Spinal cord (tissue), 10 donors: ENCODE data around the gene KLK15. TPM values are rescaled to one million over a fixed set of nuclear protein-coding genes. Genes with fewer than 3 reads are reported as not detected.
A peak's percentile ranks its signal among the peaks of the same experiment; 100 is the strongest.

Source experiments
- DNase-seq, 6 donors: peaks; one replicate each; pipeline versions ENCODE4 v3.0.0 to v3.0.0-alpha.2; 2013 to 2015; ENCODE audit warnings: low spot score in 6 of 6, low read depth in 4 of 6
- H3K27ac ChIP-seq: one replicate; pipeline ENCODE4 v1.5.1; 2013; ENCODE audit warnings: low read depth, low read length, control low read depth
- H3K27me3 ChIP-seq: one replicate; pipeline ENCODE4 v1.6.1; 2013; ENCODE audit warnings: low read length; ENCODE audit not compliant: control insufficient read depth, insufficient read depth
- H3K36me3 ChIP-seq: one replicate; pipeline ENCODE4 v1.6.1; 2013; ENCODE audit warnings: low read length; ENCODE audit not compliant: control insufficient read depth, insufficient read depth
- H3K4me1 ChIP-seq: one replicate; pipeline ENCODE4 v1.6.1; 2013; ENCODE audit warnings: low read length; ENCODE audit not compliant: control insufficient read depth, insufficient read depth
- H3K4me3 ChIP-seq: one replicate; pipeline ENCODE4 v1.5.1; 2013; ENCODE audit warnings: low read depth, low read length, control low read depth
- H3K9me3 ChIP-seq: one replicate; pipeline ENCODE4 v1.6.1; 2013; ENCODE audit warnings: low read length; ENCODE audit not compliant: control insufficient read depth, insufficient read depth
- WGBS: methylation state at CpG from one replicate; pipeline ENCODE4 v1.1.5; 2013; ENCODE audit warnings: missing lambda C conversion rate; ENCODE audit not compliant: insufficient coverage; 5-methylcytosine and 5-hydroxymethylcytosine counted together
- polyA plus RNA-seq, 2 donors: library from polyadenylated mRNA; unstranded; fragments of 120-200 nt; gene quantifications; one replicate each; pipeline ENCODE4 v1.2.1, GENCODE V29; 2013; ENCODE audit not compliant: insufficient read length in 2 of 2
- total RNA-seq, 2 donors: library from RNA; depleted of rRNA in 1 of 2; stranded (reverse); fragments of 120-200 nt in 1 of 2; fragments of >200 nt in 1 of 2; gene quantifications; one replicate each; pipeline versions ENCODE4 v1.2.3 to v1.2.4, GENCODE V29; 2013 to 2014
- donor health status: healthy.

KLK15 gene
- total and polyA plus RNA-seq, 4 donors: not detected

DNA sequence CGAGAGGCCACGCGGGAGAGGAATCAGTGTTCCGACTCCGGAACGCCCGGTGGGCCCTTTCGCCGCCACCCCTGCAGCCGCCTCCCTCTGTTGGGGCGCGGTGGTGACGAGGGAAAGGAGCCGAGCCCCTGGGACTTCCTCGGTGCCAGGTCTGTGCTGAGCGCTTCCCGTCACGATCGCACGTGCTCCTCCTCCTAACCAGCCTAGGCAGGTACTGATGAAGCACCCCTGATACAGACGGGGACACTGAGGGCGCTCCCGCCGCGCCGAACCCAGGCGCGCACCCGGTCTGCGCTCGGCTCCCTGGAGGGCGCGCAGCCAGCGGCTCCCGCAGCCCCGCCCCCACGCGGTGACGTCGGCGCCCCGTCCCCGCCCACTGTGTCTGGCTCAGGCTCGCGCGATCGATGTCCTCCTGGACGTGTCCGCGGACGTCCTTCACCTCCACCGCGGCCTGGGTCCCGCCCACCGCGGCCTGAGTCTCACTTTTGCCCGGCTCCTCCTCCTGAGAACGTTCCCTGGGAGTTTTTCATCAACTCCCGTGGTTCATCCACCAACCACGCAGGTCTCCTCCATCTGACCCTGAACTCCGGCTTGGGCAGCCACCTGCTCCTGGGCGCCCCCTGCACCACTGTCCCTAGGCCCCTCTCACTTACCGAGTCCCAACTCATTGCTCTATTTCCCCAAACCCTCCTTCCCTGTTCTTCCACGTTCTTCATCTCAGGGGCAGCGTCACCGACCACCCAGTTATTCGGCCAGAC, 2.6 kb upstream of the KLK15 start:
- peak; percentile 26 to 86 (median 40) for DNase-seq
- Histone ChIP-seq H3K4me1 (peaks cover 12% of the 10 kb centered on the region), H3K9me3 (no peaks in the 10 kb centered on the region), H3K27ac (no peak overlapping the region), H3K36me3 (no peaks in the 10 kb centered on the region), H3K27me3 (peaks cover 6% of the 10 kb centered on the region), H3K4me3 (peak overlapping the region; percentile 28)
- WGBS: 2% methylated on average over 67 of the region's 67 CpGs

DNA sequence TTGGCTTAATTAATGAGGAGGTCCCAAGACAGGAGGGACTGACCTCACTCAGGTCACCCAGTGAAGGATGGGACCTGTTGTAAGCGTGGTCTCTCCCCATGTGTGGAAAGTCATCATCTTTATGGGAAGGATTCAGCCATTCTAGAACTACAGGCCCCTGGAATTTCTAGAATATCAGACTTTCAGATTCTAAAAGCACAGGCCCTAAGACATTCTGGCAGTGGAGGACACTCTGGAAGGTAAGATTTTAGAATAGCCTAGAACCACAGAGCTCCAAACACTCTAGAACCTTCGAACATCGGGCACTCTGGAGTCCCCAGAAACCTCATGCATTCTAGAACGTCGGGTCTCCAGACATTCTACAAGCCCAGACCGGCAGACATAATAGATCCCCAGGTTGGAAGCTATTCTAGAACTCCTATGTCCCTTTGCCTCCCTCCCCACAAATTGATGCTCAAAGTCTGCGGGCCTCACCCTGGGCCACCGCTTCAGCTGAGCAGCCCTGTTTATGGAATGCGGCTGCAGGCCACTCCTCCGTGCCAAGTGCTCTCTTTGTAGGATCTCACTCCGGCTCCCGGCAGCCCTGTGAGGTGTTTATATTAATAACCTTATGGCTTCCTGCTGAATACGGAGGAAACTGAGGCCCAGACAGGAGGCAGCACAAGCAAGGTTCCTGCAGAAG, 1.9 kb upstream of the KLK15 start:
- Histone ChIP-seq H3K36me3 (no peaks in the 10 kb centered on the region), H3K4me1 (peaks cover 12% of the 10 kb centered on the region), H3K27me3 (peaks cover 6% of the 10 kb centered on the region), H3K27ac (no peak overlapping the region), H3K9me3 (no peaks in the 10 kb centered on the region), H3K4me3 (peak overlapping the region; percentile 28)
- DNase-seq: no peak
- 42% methylated on average over 11 of the region's 13 CpGs for WGBS

DNA sequence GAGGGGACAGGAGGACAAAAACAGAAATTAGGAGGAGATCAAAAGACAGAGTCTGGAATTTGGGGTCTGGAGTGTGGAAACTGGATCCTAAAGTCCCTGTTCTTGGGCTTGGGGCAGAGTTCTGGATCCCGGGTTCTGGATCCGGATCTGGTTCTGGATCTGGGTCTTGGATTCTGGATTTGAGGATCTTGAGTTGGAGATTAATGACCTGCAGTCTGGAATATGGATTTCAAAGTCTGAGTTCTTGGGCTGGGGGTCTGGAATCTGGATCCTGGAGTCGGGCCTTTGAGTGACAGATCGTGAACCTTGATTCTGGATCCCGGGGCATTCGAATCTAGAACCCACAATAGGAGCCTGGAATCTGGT, 411 bp upstream of the KLK15 start:
- Histone ChIP-seq H3K4me1 (peaks cover 12% of the 10 kb centered on the region), H3K4me3 (no peak overlapping the region), H3K27ac (no peak overlapping the region), H3K9me3 (no peaks in the 10 kb centered on the region), H3K36me3 (no peaks in the 10 kb centered on the region), H3K27me3 (peaks cover 6% of the 10 kb centered on the region)
- no peak for DNase-seq
- WGBS: 89% methylated on average over 6 of the region's 6 CpGs

DNA sequence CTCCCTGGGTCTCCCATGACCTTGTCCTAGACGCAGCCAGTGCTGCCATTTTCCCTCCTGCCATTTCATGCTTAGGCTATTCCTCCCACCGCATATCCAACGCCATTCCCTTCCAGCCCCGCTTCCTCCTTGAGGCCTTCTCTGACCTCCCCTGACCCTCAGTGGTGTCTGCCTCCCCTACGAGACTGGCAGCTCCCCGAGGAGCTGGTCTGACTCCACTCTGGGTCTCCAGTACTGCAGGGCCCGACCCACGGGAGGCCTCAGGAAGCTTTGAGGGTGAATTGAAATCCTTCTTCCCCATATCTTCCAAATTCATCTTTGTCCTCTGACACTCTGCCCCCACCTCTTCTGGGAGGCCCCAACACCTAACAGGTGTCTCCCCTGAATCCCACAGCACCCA, 708 bp downstream of the KLK15 start:
- 88% methylated on average over 8 of the region's 8 CpGs for WGBS
- no peaks in the 10 kb centered on the region for H3K36me3 ChIP-seq
- no peaks in the 10 kb centered on the region for H3K9me3 ChIP-seq
- H3K27ac ChIP-seq: no peak overlapping the region
- peaks cover 12% of the 10 kb centered on the region for H3K4me1 ChIP-seq
- no peak overlapping the region for H3K4me3 ChIP-seq
- DNase-seq: no peak
- H3K27me3 ChIP-seq: peaks cover 6% of the 10 kb centered on the region

DNA sequence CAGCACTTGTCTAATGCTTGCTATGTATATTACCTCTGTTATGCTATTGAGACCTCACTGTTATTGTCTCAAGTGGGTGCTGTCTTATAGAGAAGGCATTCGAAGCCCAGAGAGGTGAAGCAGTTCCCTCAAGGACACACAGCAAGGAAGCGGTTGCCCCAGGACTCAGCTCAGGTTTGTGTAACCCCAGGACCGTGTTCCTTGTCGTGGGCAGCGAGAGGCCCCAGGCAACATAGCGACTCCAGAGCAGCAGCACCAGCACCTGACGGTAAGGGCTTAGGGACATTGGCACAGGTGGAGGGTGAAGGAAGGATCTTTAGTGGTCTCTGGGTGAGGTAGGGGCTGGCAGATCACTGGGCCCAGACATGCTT, 2.4 kb downstream of the KLK15 start:
- no peak for DNase-seq
- Histone ChIP-seq H3K4me1 (peaks cover 6% of the 10 kb centered on the region), H3K27ac (no peak overlapping the region), H3K4me3 (no peak overlapping the region), H3K36me3 (no peaks in the 10 kb centered on the region), H3K9me3 (no peaks in the 10 kb centered on the region), H3K27me3 (no peaks in the 10 kb centered on the region)
- 72% methylated on average over 7 of the region's 7 CpGs for WGBS

DNA sequence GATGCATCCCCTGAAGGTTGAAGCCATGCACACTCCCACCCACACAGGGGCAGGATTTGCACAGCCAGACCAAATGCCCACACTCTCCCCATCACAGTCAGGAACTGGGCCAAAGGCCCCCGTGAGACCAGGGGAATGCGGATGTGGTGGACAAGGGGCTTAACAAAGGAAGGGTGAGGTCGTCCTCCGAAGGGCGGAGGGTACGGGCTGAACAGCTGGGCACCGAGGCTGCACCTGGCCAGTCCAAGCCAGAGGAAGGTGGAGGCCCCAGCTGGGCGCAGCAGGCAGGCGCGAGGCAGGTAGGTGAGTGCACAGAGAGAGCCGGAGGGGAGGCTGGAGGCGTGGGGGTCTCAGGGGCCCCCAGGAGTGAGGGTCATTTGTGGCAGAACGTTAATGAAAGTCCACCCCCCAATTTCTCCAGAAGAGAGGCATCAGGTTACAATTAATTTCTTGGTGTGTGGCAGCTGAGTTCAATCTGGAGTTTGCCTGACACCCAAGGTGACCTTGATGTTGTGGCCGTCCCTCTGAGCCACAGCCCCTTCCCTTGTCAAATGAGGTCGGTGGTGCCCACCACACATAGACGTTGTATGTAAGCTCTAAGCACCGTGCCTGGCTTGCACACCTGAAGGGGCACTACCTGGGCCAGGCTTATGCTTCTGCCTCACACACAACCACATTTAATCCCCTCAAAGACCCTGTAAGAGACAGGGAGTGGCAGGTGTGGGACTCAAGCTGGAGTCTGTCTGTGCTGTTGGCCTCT, 2.9 kb downstream of the KLK15 start:
- no peak overlapping the region for H3K4me3 ChIP-seq
- peaks cover 2% of the 10 kb centered on the region for H3K4me1 ChIP-seq
- WGBS: 49% methylated on average over 12 of the region's 17 CpGs
- H3K27me3 ChIP-seq: no peaks in the 10 kb centered on the region
- no peak overlapping the region for H3K27ac ChIP-seq
- H3K9me3 ChIP-seq: no peaks in the 10 kb centered on the region
- no peak for DNase-seq
- H3K36me3 ChIP-seq: no peaks in the 10 kb centered on the region

DNA sequence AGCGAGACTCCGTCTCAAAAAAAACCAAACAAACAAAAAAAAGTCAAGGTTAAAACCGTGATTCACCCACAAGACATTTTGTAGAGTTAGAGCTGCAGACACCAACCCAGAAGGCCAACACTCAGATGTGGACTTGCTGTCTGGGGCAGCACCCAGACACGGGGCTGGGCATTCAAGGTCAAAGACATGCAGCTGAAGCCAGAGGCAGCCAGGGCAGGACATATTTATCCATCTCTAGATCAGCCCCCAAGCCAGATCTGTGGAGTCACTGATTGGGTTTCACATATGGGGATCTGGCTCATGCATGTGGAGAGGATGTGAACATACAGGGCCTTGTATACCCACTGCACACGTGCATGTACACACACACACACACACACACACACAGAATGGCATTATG, 3.6 kb downstream of the KLK15 start:
- Histone ChIP-seq H3K27ac (no peak overlapping the region), H3K36me3 (no peaks in the 10 kb centered on the region), H3K4me1 (no peaks in the 10 kb centered on the region), H3K27me3 (no peaks in the 10 kb centered on the region), H3K4me3 (no peak overlapping the region), H3K9me3 (no peaks in the 10 kb centered on the region)
- no peak for DNase-seq
- 67% methylated on average over 2 of the region's 5 CpGs for WGBS

DNA sequence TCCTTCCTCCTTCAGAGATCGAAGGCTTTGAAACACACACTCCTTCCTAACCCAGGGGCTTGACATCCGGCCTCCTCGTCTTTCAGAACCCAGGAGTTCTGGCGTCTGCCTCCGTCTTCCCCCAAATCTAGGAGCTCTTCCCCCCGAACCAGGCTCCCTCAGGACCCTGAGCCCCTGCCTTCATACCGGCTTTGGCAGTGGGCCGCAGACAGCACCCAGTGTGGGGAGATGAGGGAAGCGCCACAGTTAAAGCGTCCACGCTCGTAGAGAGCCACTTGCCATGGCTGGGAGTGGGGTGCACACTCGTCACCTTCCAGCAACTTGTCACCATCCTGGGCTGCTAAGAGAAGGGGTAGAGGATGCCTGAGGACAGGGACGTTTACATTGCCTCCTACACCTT, 5.9 kb downstream of the KLK15 start:
- Histone ChIP-seq H3K27ac (no peak overlapping the region), H3K4me1 (no peaks in the 10 kb centered on the region), H3K9me3 (no peaks in the 10 kb centered on the region), H3K36me3 (no peaks in the 10 kb centered on the region), H3K4me3 (no peak overlapping the region), H3K27me3 (peaks cover 14% of the 10 kb centered on the region)
- WGBS: 84% methylated on average over 8 of the region's 14 CpGs
- DNase-seq: no peak

DNA sequence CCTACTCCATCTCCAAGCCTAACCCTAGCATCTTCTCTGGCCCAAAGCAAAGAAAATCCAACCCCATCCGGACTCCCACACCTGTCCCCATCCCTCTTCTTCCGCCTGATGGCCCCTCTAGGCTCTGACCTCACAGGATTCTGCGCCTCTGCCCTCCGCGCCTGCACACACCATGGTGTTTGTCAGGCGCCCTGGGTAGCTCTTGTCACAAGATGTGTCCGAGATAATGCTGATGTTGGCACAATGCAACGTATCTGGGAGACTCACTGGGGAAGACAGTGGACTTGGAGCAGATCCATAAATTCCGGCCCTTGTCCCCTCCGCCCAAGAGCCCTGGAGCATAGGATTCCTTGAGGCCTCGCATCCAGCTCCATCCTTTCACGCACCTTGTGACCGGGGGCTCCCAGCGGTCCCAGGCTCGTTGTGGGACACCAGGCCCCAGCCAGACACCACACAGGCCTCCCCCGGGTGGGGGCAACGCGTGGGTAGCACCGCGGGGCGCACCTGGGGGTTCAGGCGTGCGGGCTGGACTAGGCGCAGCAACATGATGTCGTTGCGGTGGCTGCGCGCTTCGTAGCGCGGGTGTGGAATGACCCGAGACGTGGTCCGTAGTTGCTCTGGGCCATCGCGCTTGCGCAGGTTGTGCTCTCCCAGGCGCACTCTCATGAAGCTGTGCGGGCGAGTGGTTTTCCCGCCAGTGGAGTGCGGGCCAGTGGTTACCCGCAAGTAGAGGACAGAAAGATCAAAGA, 6.7 kb downstream of the KLK15 start:
- Histone ChIP-seq H3K4me3 (no peak overlapping the region), H3K27me3 (peaks cover 22% of the 10 kb centered on the region), H3K27ac (no peak overlapping the region), H3K36me3 (no peaks in the 10 kb centered on the region), H3K9me3 (no peaks in the 10 kb centered on the region), H3K4me1 (no peaks in the 10 kb centered on the region)
- WGBS: 75% methylated on average over 40 of the region's 43 CpGs
- DNase-seq: no peak
